H1 (cell line): Measurements from ENCODE around the gene NUDT3.
"Not testable (repeated sequence)": the region's sequence is repeated elsewhere in the genome, so short reads cannot be mapped to it uniquely, and the experiment has no call there.

Experiments used
- JUN ChIP-seq: IDR thresholded peaks from 2 replicates; pipeline ENCODE4 v1.6.1; 2011; ENCODE audit warnings: low read depth, mild to moderate bottlenecking, improper control_type of control experiment, low read length
- MAFK ChIP-seq: IDR thresholded peaks from 2 replicates; pipeline ENCODE4 v1.6.1; 2012; ENCODE audit warnings: low read depth, mild to moderate bottlenecking, improper control_type of control experiment, low read length
- POLR2A ChIP-seq, 2 experiments: IDR thresholded peaks; 1 replicate in 1 of 2; 2 replicates in 1 of 2; pipeline ENCODE4 v1.6.1; 2011; ENCODE audit warnings: low read depth in 2 of 2, low read length in 2 of 2, mild to moderate bottlenecking in 2 of 2; ENCODE audit errors: control extremely low read depth in 1 of 2
- SIN3A ChIP-seq, 2 experiments: IDR thresholded peaks in 1 of 2; conservative IDR thresholded peaks in 1 of 2; 2 replicates each; pipeline ENCODE4 v1.6.1; 2011 to 2012; ENCODE audit warnings: low read length in 2 of 2, improper control_type of control experiment in 1 of 2, low read depth in 1 of 2, mild to moderate bottlenecking in 1 of 2
- SRF ChIP-seq: IDR thresholded peaks from 2 replicates; pipeline ENCODE4 v1.6.1; 2011; ENCODE audit warnings: mild to moderate bottlenecking, low read depth, low read length, moderate library complexity
- TEAD4 ChIP-seq: IDR thresholded peaks from 2 replicates; pipeline ENCODE4 v1.6.1; 2012; ENCODE audit warnings: low read depth, low read length, inconsistent platforms, mixed read lengths
- YY1 ChIP-seq: IDR thresholded peaks from 2 replicates; pipeline ENCODE4 v1.6.1; 2011; ENCODE audit warnings: low read depth, mild to moderate bottlenecking, low read length
- TF ChIP-seq, protein P1 (sequence below), 3 experiments: IDR thresholded peaks; 1 replicate in 2 of 3; 2 replicates in 1 of 3; pipeline versions ENCODE4 v1.5.1 to v1.6.1; 2011; ENCODE audit warnings: low read length in 3 of 3, mild to moderate bottlenecking in 3 of 3, inconsistent platforms in 2 of 3, low read depth in 1 of 3, moderate library complexity in 1 of 3; ENCODE audit not compliant: insufficient read depth in 1 of 3; ENCODE audit errors: control extremely low read depth in 1 of 3

DNA sequence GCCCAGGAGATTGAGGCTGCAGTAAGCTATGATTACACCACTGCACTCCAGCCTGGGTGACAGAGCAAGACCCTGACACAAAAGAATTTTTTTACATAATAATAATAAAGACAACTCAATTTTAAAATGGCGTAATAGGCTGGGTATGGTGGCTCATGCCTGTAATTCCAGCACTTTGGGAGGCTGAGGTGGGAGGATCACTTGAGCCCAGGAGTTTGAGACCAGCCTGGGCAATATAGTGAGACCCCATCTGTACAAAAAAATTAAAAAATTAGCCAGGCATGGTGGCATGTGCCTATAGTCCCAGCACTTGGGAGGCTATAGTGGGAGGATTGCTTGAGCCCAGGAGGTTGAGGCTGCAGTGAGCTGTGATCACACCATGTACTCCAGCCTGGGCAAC, 15.4 kb upstream of the NUDT3 start:
- TF ChIP-seq, protein P1, sequence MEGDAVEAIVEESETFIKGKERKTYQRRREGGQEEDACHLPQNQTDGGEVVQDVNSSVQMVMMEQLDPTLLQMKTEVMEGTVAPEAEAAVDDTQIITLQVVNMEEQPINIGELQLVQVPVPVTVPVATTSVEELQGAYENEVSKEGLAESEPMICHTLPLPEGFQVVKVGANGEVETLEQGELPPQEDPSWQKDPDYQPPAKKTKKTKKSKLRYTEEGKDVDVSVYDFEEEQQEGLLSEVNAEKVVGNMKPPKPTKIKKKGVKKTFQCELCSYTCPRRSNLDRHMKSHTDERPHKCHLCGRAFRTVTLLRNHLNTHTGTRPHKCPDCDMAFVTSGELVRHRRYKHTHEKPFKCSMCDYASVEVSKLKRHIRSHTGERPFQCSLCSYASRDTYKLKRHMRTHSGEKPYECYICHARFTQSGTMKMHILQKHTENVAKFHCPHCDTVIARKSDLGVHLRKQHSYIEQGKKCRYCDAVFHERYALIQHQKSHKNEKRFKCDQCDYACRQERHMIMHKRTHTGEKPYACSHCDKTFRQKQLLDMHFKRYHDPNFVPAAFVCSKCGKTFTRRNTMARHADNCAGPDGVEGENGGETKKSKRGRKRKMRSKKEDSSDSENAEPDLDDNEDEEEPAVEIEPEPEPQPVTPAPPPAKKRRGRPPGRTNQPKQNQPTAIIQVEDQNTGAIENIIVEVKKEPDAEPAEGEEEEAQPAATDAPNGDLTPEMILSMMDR (IDR thresholded peaks at IDR 0.05; ENCODE audit: control extremely low read depth in 1 of 3, insufficient read depth in 1 of 3, low read depth in 1 of 3, low read length in 3 of 3): not testable (repeated sequence)
- not testable (repeated sequence) for TF ChIP-seq POLR2A (IDR thresholded peaks at IDR 0.05; ENCODE audit: control extremely low read depth in 1 of 2, low read depth in 2 of 2, low read length in 2 of 2); TEAD4; SRF; YY1; MAFK; JUN; SIN3A (conservative IDR thresholded peaks at IDR 0.05 in 1 of 2, IDR thresholded peaks at IDR 0.05 in 1 of 2; ENCODE audit: low read depth in 1 of 2, low read length in 2 of 2)
